H1 (cell line): Measurements from ENCODE around the gene MDH1B. TPM values are rescaled to one million over a fixed set of nuclear protein-coding genes. Genes with fewer than 3 reads are reported as not detected.

Experiments used
- CTCF ChIA-PET: fragments of 300-600 bp; sonication (Branson Sonifier 250); formaldehyde crosslinking; loops from one replicate; lab custom pipeline; 2021; ENCODE audit not compliant: partially characterized antibody; lab: Charles Lee
- POLR2A ChIA-PET: fragments of 300-600 bp; sonication (Branson Sonifier 250); formaldehyde crosslinking; loops from one replicate; lab custom pipeline; 2021; ENCODE audit warnings: inconsistent platforms; ENCODE audit not compliant: partially characterized antibody; lab: Charles Lee
- DNase-seq, 2 experiments: peaks; one replicate each; pipeline versions ENCODE4 v3.0.0 to v3.0.0-alpha.2; 2010 to 2022; ENCODE audit warnings: low spot score in 2 of 2, low read depth in 1 of 2, mixed read lengths in 1 of 2
- FAIRE-seq: peaks from 2 replicates; lab custom pipeline; 2011; peaks lifted over from hg19 to GRCh38; lab: Jason Lieb, UNC
- H2AFZ ChIP-seq: 2 replicates; pipeline ENCODE4 v1.8.1; 2012; ENCODE audit warnings: low read length, inconsistent platforms
- H2AK5ac ChIP-seq: 2 replicates; pipeline ENCODE4 v1.6.1; 2013; ENCODE audit warnings: low read depth, low read length
- H2BK120ac ChIP-seq: replicated peaks from 2 replicates; pipeline ENCODE3; 2013; ENCODE audit warnings: low read depth, low read length, inconsistent platforms
- H2BK12ac ChIP-seq: 2 replicates; pipeline ENCODE4 v1.6.1; 2013; ENCODE audit warnings: low read depth, low read length
- H2BK15ac ChIP-seq: 2 replicates; pipeline ENCODE4 v1.6.1; 2013; ENCODE audit warnings: low read length
- H2BK20ac ChIP-seq: 2 replicates; pipeline ENCODE4 v1.6.1; 2013; ENCODE audit warnings: low read length
- H2BK5ac ChIP-seq: 2 replicates; pipeline ENCODE4 v1.6.1; 2013; ENCODE audit warnings: low read depth, low read length
- H3K14ac ChIP-seq: 2 replicates; pipeline ENCODE4 v1.6.1; 2013; ENCODE audit warnings: inconsistent platforms; ENCODE audit not compliant: insufficient read length
- H3K18ac ChIP-seq: 2 replicates; pipeline ENCODE4 v1.6.1; 2013; ENCODE audit warnings: low read length; ENCODE audit errors: extremely low read depth
- H3K23ac ChIP-seq: 2 replicates; pipeline ENCODE4 v1.6.1; 2013; ENCODE audit warnings: inconsistent platforms; ENCODE audit not compliant: insufficient read length
- H3K23me2 ChIP-seq: 2 replicates; pipeline ENCODE4 v1.6.1; 2013; ENCODE audit warnings: low read depth, low read length
- H3K27ac ChIP-seq: 2 replicates; pipeline ENCODE4 v1.6.1; 2011; ENCODE audit warnings: low read depth, low read length, inconsistent platforms
- H3K27me3 ChIP-seq, 4 experiments: replicated peaks in 1 of 4; 1 replicate in 1 of 4; 2 replicates in 3 of 4; pipeline versions ENCODE4 v1.6.1 to v1.8.1; 2011 to 2013; ENCODE audit warnings: low read length in 3 of 4, mild to moderate bottlenecking in 3 of 4, inconsistent platforms in 2 of 4, mixed read lengths in 2 of 4, moderate library complexity in 1 of 4; ENCODE audit not compliant: control insufficient read depth in 3 of 4, insufficient read depth in 3 of 4; ENCODE audit errors: extremely low read depth in 1 of 4
- H3K36me3 ChIP-seq, 4 experiments: 2 replicates each; pipeline versions ENCODE4 v1.6.1 to v1.8.1; 2011 to 2013; ENCODE audit warnings: mild to moderate bottlenecking in 4 of 4, low read length in 3 of 4, moderate library complexity in 2 of 4, control low read depth in 1 of 4, inconsistent platforms in 1 of 4; ENCODE audit not compliant: insufficient read depth in 4 of 4, control insufficient read depth in 2 of 4
- H3K4ac ChIP-seq: replicated peaks from 2 replicates; pipeline ENCODE3; 2013; ENCODE audit warnings: low read length, low read depth, mixed read lengths, inconsistent platforms; ENCODE audit not compliant: insufficient read length
- H3K4me1 ChIP-seq, 4 experiments: replicated peaks in 1 of 4; 1 replicate in 1 of 4; 2 replicates in 3 of 4; pipeline versions ENCODE4 v1.6.1 to v1.8.1; 2011 to 2013; ENCODE audit warnings: low read length in 3 of 4, inconsistent platforms in 2 of 4, mixed read lengths in 1 of 4; ENCODE audit not compliant: insufficient read depth in 4 of 4, control insufficient read depth in 3 of 4
- H3K4me2 ChIP-seq, 2 experiments: 2 replicates each; pipeline versions ENCODE4 v1.6.1 to v1.8.1; 2011 to 2013; ENCODE audit warnings: low read depth in 2 of 2, low read length in 2 of 2, control low read depth in 1 of 2, inconsistent platforms in 1 of 2, mild to moderate bottlenecking in 1 of 2; ENCODE audit not compliant: insufficient read depth in 1 of 2
- H3K4me3 ChIP-seq, 4 experiments: fragments of 200-600, 300-600 bp in 1 of 4; sonication (generic), shearing (Covaris generic), sonication (Bioruptor Twin) in 1 of 4; 2 replicates each; pipeline versions ENCODE4 v1.5.1 to v1.8.1; 2011 to 2016; ENCODE audit warnings: low read length in 4 of 4, low read depth in 3 of 4, control low read depth in 2 of 4, inconsistent platforms in 2 of 4, mild to moderate bottlenecking in 2 of 4, mixed read lengths in 1 of 4, moderate library complexity in 1 of 4; ENCODE audit not compliant: insufficient read depth in 2 of 4; ENCODE audit errors: extremely low read depth in 1 of 4
- H3K56ac ChIP-seq: replicated peaks from 2 replicates; pipeline ENCODE3; 2013; ENCODE audit warnings: low read depth, mild to moderate bottlenecking, mixed read lengths, low read length, inconsistent platforms; ENCODE audit not compliant: insufficient read length
- H3K79me1 ChIP-seq: 2 replicates; pipeline ENCODE4 v1.6.1; 2013; ENCODE audit warnings: low read depth, low read length, control low read depth
- H3K79me2 ChIP-seq, 2 experiments: 2 replicates each; pipeline versions ENCODE4 v1.6.1 to v1.8.1; 2012 to 2013; ENCODE audit warnings: low read length in 2 of 2, mild to moderate bottlenecking in 2 of 2, inconsistent platforms in 1 of 2; ENCODE audit not compliant: insufficient read depth in 2 of 2, control insufficient read depth in 1 of 2
- H3K9ac ChIP-seq, 4 experiments: replicated peaks in 1 of 4; 1 replicate in 1 of 4; 2 replicates in 3 of 4; pipeline versions ENCODE4 v1.6.1 to v1.8.1; 2011 to 2013; ENCODE audit warnings: low read depth in 3 of 4, low read length in 3 of 4, control low read depth in 2 of 4, mild to moderate bottlenecking in 2 of 4, moderate library complexity in 2 of 4, inconsistent platforms in 1 of 4; ENCODE audit errors: extremely low read depth in 1 of 4
- H3K9me3 ChIP-seq, 2 experiments: 2 replicates each; pipeline versions ENCODE4 v1.6.1 to v1.8.1; 2012 to 2013; ENCODE audit warnings: mild to moderate bottlenecking in 2 of 2, moderate library complexity in 2 of 2, control low read depth in 1 of 2, inconsistent platforms in 1 of 2, low read depth in 1 of 2, low read length in 1 of 2, mixed read lengths in 1 of 2; ENCODE audit not compliant: insufficient read depth in 2 of 2
- H4K20me1 ChIP-seq, 2 experiments: replicated peaks in 1 of 2; 2 replicates each; pipeline versions ENCODE3 to v1.8.1; 2011 to 2013; ENCODE audit warnings: inconsistent platforms in 2 of 2, low read length in 2 of 2, mild to moderate bottlenecking in 1 of 2; ENCODE audit not compliant: insufficient read depth in 2 of 2, control insufficient read depth in 1 of 2
- H4K5ac ChIP-seq: 2 replicates; pipeline ENCODE4 v1.6.1; 2013; ENCODE audit warnings: low read length, low read depth, mixed read lengths, inconsistent platforms; ENCODE audit not compliant: insufficient read length
- H4K8ac ChIP-seq: 2 replicates; pipeline ENCODE4 v1.8.0; 2013; ENCODE audit warnings: mild to moderate bottlenecking, moderate library complexity, low read length, inconsistent platforms; ENCODE audit not compliant: insufficient read depth; ENCODE audit errors: extremely low read depth
- H4K91ac ChIP-seq: replicated peaks from 2 replicates; pipeline ENCODE3; 2013; ENCODE audit warnings: low read length, mixed read lengths, inconsistent platforms; ENCODE audit not compliant: insufficient read length
- BCL11A ChIP-seq, 2 experiments: IDR thresholded peaks; one replicate each; pipeline ENCODE4 v1.6.1; 2011; ENCODE audit warnings: low read depth in 2 of 2, low read length in 2 of 2, mild to moderate bottlenecking in 2 of 2
- CEBPB ChIP-seq: IDR thresholded peaks from 2 replicates; pipeline ENCODE4 v1.6.1; 2012; ENCODE audit warnings: low read depth, low read length
- EGR1 ChIP-seq: IDR thresholded peaks from 2 replicates; pipeline ENCODE4 v1.6.1; 2011; ENCODE audit warnings: low read depth, low read length, borderline replicate concordance
- HDAC6 ChIP-seq: IDR thresholded peaks from one replicate; pipeline ENCODE4 v1.7.1; 2012; ENCODE audit warnings: low read depth, mild to moderate bottlenecking, inconsistent platforms, low read length, moderate library complexity
- JUN ChIP-seq: IDR thresholded peaks from 2 replicates; pipeline ENCODE4 v1.6.1; 2011; ENCODE audit warnings: low read depth, mild to moderate bottlenecking, improper control_type of control experiment, low read length
- KDM1A ChIP-seq: fragments of 200-600, 300-600 bp; sonication (generic); IDR thresholded peaks from 2 replicates; pipeline ENCODE4 v1.7.1; 2016; ENCODE audit warnings: mild to moderate bottlenecking, low read length, borderline replicate concordance
- MAFK ChIP-seq: IDR thresholded peaks from 2 replicates; pipeline ENCODE4 v1.6.1; 2012; ENCODE audit warnings: low read depth, mild to moderate bottlenecking, improper control_type of control experiment, low read length
- POLR2A ChIP-seq, 2 experiments: IDR thresholded peaks; 1 replicate in 1 of 2; 2 replicates in 1 of 2; pipeline ENCODE4 v1.6.1; 2011; ENCODE audit warnings: low read depth in 2 of 2, low read length in 2 of 2, mild to moderate bottlenecking in 2 of 2; ENCODE audit errors: control extremely low read depth in 1 of 2
- RAD21 ChIP-seq, 2 experiments: IDR thresholded peaks in 1 of 2; conservative IDR thresholded peaks in 1 of 2; 2 replicates each; pipeline ENCODE4 v1.6.1; 2011; ENCODE audit warnings: low read depth in 2 of 2, low read length in 2 of 2, improper control_type of control experiment in 1 of 2, inconsistent platforms in 1 of 2, mild to moderate bottlenecking in 1 of 2, moderate library complexity in 1 of 2
- SIRT6 ChIP-seq: IDR thresholded peaks from one replicate; pipeline ENCODE4 v1.7.1; 2012; ENCODE audit warnings: low read length, inconsistent platforms
- TEAD4 ChIP-seq: IDR thresholded peaks from 2 replicates; pipeline ENCODE4 v1.6.1; 2012; ENCODE audit warnings: low read depth, low read length, inconsistent platforms, mixed read lengths
- WGBS, 2 experiments: shearing (Covaris generic) in 1 of 2; methylation state at CpG; one replicate each; pipeline versions ENCODE4 v1.1.6 to v1.1.7; 2013 to 2015; ENCODE audit warnings: low lambda C conversion rate in 2 of 2, mixed read lengths in 2 of 2, inconsistent platforms in 1 of 2, low coverage in 1 of 2, missing lambda C conversion rate in 1 of 2; ENCODE audit not compliant: insufficient replicate concordance in 2 of 2, insufficient coverage in 1 of 2, insufficient read length in 1 of 2; ENCODE audit errors: extremely low coverage in 1 of 2, missing lambda C conversion rate in 1 of 2; 5-methylcytosine and 5-hydroxymethylcytosine counted together
- polyA plus RNA-seq, 7 experiments: library from polyadenylated mRNA; depleted of rRNA in 3 of 7; stranded (reverse) in 5 of 7; unstranded in 2 of 7; fragments of >200 nt in 5 of 7; fragments of 200-250 nt in 2 of 7; gene quantifications; 1 replicate in 5 of 7; 2 replicates in 1 of 7; 4 replicates in 1 of 7; pipeline versions ENCODE4 v1.2.1 to v1.2.3, GENCODE V29; 2011 to 2013; ENCODE audit warnings: missing spikeins in 2 of 7, mixed read lengths in 2 of 7
- total RNA-seq: library from RNA; stranded (reverse); fragmentation: NEBNext Ultra II Directional; extraction: Animal tissue kit (Norgen Biotek cat#: 25700); gene quantifications from 2 replicates; pipeline ENCODE4 v1.2.1, GENCODE V29; 2021

Gene MDH1B
- total and polyA plus RNA-seq, 2 of the 8 experiments (the other 6 are each of a cell fraction or from before 2014, with no cell fraction given) = 1.5 to 2.1 TPM

DNA sequence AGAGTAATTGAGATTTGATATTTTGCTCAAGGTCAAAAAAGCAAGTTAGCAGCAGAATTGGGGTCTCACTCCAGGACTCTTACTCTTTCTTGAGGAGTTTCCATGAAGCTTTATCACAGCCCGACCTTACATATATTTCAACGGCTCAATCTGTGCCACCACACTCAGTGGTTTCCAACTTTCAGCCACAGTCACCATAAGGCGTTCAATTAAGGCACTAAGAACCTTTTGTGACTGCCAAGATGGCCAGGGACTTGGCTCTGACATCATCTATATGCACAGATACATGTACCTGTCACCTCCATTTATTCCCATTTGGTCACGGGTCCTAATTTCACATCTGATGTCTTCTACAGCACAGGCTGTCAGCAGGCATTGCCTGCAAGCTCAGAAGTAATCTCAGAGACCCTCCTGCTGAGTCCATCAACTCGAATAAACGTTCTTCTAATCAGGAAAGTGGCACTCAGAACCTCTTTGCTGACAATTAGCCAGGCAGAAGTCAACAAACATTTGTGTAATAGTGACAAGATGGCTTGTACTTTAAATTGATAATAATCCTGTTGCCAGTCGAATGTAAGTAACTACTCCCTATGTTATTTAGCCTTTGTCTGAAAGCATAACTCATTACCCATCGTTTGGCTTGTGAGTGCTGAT lies 63.0 kb downstream of the MDH1B start:
- Histone ChIP-seq H2BK20ac (peak overlapping the region; percentile 73; the same call in 1 of the 2 replicates), H3K79me2 (no peaks in the 10 kb centered on the region), H3K14ac (no peak overlapping the region), H2AFZ (no peak overlapping the region), H3K36me3 (no peaks in the 10 kb centered on the region), H2BK15ac (no peak overlapping the region), H2AK5ac (no peak overlapping the region), H2BK12ac (no peak overlapping the region), H4K8ac (no peak overlapping the region), H3K9ac (no peak overlapping the region), H2BK5ac (no peak overlapping the region), H3K27me3 (no peaks in the 10 kb centered on the region), H2BK120ac (no peak overlapping the region), H4K20me1 (no peaks in the 10 kb centered on the region), H3K4me3 (no peak overlapping the region), H3K4ac (no peak overlapping the region), H3K23ac (no peak overlapping the region), H3K4me2 (no peak overlapping the region), H4K91ac (no peak overlapping the region), H3K23me2 (no peaks in the 10 kb centered on the region), H3K27ac (no peak overlapping the region), H3K18ac (no peak overlapping the region), H4K5ac (no peak overlapping the region), H3K9me3 (no peaks in the 10 kb centered on the region), H3K79me1 (no peaks in the 10 kb centered on the region), H3K56ac (no peak overlapping the region), H3K4me1 (0 out of 7 replicates have a peak, but pooled peaks cover 0 to 2% (median 0%) of the 10 kb centered on the region in 4 experiments)
- DNase-seq (no peak), FAIRE-seq (no peak)
- 91% methylated on average over 8 of the region's 8 CpGs; no CpG with 5 or more reads in 1 of the 2 experiments for WGBS, 2 experiments
- ChIA-PET CTCF (no interaction called here), POLR2A (no interaction called here)
- TF ChIP-seq HDAC6 (no peak), MAFK (no peak), KDM1A (no peak), SIRT6 (no peak), JUN (no peak), POLR2A (IDR thresholded peaks at IDR 0.05; ENCODE audit: control extremely low read depth in 1 of 2, low read depth in 2 of 2, low read length in 2 of 2) (no peak), CEBPB (no peak), EGR1 (no peak), RAD21 (IDR thresholded peaks at IDR 0.05 in 1 of 2, conservative IDR thresholded peaks at IDR 0.05 in 1 of 2; ENCODE audit: low read depth in 2 of 2, low read length in 2 of 2) (no peak), TEAD4 (no peak), BCL11A (IDR thresholded peaks at IDR 0.05; ENCODE audit: low read depth in 2 of 2, low read length in 2 of 2) (no peak)
